Gastroesophageal sphincter (tissue), 3 donors: ENCODE measurements around the gene BIRC6.
"Not testable (repeated sequence)": the region's sequence is repeated elsewhere in the genome, so short reads cannot be mapped to it uniquely, and the experiment has no call there.

Source experiments
- POLR2AphosphoS5 ChIP-seq: sonication (generic); formaldehyde crosslinking; IDR thresholded peaks from one replicate; pipeline ENCODE4 v1.6.1; 2017; ENCODE audit warnings: antibody characterized with exemption
- TF ChIP-seq, protein P1 (sequence below), 4 experiments: fragments of 200-600 bp in 2 of 4; fragments of 450-650 bp in 2 of 4; sonication (generic) in 1 of 4; IDR thresholded peaks; one replicate each; pipeline ENCODE4 v1.5.1; 2017 to 2019; ENCODE audit warnings: antibody characterized with exemption in 4 of 4, mild to moderate bottlenecking in 2 of 4, moderate library complexity in 2 of 4

DNA sequence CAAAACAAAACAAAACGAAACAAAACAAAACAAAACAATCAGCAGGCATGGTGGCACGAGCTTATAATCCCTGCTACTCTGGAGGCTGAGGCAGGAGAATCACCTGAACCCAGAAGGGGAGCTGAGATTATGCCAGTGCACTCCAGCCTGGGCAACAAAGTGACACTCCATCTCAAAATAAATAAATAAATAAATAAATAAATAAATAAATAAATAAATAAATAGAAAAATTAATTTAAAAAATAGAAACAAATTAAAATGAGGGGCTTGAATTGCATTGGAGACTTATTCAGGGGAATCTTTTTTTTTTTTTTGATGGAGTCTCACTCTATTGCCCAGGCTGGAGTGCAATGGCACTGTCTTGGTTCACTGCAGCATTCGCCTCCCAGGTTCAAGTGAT, 6.0 kb upstream of the BIRC6 start:
- TF ChIP-seq, protein P1, sequence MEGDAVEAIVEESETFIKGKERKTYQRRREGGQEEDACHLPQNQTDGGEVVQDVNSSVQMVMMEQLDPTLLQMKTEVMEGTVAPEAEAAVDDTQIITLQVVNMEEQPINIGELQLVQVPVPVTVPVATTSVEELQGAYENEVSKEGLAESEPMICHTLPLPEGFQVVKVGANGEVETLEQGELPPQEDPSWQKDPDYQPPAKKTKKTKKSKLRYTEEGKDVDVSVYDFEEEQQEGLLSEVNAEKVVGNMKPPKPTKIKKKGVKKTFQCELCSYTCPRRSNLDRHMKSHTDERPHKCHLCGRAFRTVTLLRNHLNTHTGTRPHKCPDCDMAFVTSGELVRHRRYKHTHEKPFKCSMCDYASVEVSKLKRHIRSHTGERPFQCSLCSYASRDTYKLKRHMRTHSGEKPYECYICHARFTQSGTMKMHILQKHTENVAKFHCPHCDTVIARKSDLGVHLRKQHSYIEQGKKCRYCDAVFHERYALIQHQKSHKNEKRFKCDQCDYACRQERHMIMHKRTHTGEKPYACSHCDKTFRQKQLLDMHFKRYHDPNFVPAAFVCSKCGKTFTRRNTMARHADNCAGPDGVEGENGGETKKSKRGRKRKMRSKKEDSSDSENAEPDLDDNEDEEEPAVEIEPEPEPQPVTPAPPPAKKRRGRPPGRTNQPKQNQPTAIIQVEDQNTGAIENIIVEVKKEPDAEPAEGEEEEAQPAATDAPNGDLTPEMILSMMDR (IDR thresholded peaks at IDR 0.05) = not testable (repeated sequence)
- TF ChIP-seq POLR2AphosphoS5 = not testable (repeated sequence)
